Kidney epithelial cell (primary cell): ENCODE data around the gene LAMC1. TPM values are rescaled to one million over a fixed set of nuclear protein-coding genes. Genes with fewer than 3 reads are reported as not detected.

Experiments used
- DNase-seq: peaks from one replicate; pipeline ENCODE4 v3.0.0-alpha.2; 2010; ENCODE audit warnings: low read depth
- H3K27me3 ChIP-seq: 2 replicates; pipeline ENCODE4 v1.6.0; 2011; ENCODE audit warnings: low read length; ENCODE audit not compliant: control insufficient read depth, insufficient read depth
- H3K36me3 ChIP-seq: 2 replicates; pipeline ENCODE4 v1.5.1; 2011; ENCODE audit warnings: low read length; ENCODE audit not compliant: control insufficient read depth, insufficient read depth
- H3K4me3 ChIP-seq: 2 replicates; pipeline ENCODE4 v1.5.1; 2011; ENCODE audit warnings: low read depth, mild to moderate bottlenecking, control low read depth, low read length
- total RNA-seq: library from RNA; depleted of rRNA; stranded (reverse); fragments of >200 nt; gene quantifications from 2 replicates; pipeline ENCODE4 v1.2.3, GENCODE V29; 2015
- TF ChIP-seq, protein P1 (sequence below): IDR thresholded peaks from 2 replicates; pipeline ENCODE4 v1.5.1; 2011; ENCODE audit warnings: mild to moderate bottlenecking, moderate library complexity, low read length, control low read depth, inconsistent platforms; ENCODE audit not compliant: insufficient read depth, poor library complexity, severe bottlenecking

The LAMC1 gene
- total RNA-seq, 1 donor from 2014 or later, result 172 TPM

DNA sequence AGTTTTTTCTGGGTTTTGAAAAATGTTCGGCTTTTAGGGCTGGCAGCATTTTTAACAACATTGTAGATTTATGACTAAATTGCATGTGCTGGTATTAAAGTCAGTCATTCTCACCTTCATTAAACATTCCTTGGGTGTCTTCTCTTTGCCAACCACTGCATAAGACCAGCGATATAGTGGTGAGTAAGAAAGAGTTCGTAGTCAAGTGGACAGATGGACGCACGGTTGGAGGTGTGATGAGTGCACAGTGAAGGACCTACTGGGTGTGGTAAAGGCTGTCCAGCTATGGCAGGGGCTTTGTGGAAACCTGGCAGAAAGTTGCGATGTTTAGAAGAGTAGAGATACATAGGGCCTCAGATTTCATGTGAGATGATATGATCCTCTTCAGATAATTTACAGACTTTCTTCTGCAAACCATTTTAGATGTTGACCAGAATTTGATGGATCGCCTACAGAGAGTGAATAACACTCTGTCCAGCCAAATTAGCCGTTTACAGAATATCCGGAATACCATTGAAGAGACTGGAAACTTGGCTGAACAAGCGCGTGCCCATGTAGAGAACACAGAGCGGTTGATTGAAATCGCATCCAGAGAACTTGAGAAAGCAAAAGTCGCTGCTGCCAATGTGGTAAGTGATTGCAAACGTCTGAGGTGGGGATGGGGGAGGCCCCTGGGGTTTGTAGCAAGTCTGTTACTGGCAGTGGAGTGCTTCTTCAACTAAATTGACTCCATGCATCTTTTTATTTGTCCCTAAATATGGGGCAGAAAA lies 106.9 kb downstream of the LAMC1 start:
- no peaks in the 10 kb centered on the region for H3K27me3 ChIP-seq
- TF ChIP-seq, protein P1, sequence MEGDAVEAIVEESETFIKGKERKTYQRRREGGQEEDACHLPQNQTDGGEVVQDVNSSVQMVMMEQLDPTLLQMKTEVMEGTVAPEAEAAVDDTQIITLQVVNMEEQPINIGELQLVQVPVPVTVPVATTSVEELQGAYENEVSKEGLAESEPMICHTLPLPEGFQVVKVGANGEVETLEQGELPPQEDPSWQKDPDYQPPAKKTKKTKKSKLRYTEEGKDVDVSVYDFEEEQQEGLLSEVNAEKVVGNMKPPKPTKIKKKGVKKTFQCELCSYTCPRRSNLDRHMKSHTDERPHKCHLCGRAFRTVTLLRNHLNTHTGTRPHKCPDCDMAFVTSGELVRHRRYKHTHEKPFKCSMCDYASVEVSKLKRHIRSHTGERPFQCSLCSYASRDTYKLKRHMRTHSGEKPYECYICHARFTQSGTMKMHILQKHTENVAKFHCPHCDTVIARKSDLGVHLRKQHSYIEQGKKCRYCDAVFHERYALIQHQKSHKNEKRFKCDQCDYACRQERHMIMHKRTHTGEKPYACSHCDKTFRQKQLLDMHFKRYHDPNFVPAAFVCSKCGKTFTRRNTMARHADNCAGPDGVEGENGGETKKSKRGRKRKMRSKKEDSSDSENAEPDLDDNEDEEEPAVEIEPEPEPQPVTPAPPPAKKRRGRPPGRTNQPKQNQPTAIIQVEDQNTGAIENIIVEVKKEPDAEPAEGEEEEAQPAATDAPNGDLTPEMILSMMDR, result no peak
- peaks cover 9% of the 10 kb centered on the region for H3K36me3 ChIP-seq
- no peak for DNase-seq
- H3K4me3 ChIP-seq, result no peak overlapping the region

DNA sequence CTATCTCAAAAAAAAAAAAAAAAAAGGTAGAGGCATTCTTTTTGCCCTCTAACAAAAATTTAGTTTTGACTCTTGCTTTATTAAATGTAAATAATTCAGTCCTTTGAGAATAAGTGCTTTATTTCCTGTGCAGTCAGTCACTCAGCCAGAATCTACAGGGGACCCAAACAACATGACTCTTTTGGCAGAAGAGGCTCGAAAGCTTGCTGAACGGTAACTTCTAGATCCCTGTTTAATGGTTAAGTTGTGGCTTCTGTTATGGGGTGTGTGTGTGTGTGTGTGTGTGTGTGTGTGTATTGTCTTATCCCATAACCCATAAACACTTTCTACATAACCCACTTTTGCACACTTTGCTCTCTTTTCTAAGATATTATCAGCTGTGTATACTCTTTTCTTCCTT lies 107.9 kb downstream of the LAMC1 start:
- no peaks in the 10 kb centered on the region for H3K27me3 ChIP-seq
- TF ChIP-seq, protein P1, result no peak
- H3K4me3 ChIP-seq, result no peak overlapping the region
- H3K36me3 ChIP-seq, result peaks cover 7% of the 10 kb centered on the region
- no peak for DNase-seq

DNA sequence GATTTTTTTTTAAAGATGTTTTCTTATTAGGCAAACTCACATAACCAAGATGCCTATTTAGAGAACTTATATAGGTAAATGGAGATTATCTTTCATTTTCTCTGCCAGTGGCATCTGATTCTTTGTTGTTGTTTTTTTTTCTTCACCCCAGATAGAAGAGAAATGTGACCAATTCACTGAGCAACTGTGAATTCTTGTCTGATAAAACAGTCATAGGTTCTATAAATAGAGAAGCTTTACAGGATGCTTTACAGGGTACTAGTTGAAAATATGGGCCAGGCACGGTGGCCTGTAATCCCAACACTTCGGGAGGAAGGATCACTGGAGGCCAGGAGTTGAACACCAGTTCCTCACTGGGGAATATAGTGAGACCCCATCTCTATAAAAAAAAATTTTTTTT lies 112.1 kb downstream of the LAMC1 start:
- peaks cover 5% of the 10 kb centered on the region for H3K36me3 ChIP-seq
- H3K27me3 ChIP-seq, result no peaks in the 10 kb centered on the region
- no peak for DNase-seq
- no peak overlapping the region for H3K4me3 ChIP-seq
- TF ChIP-seq, protein P1, result no peak

DNA sequence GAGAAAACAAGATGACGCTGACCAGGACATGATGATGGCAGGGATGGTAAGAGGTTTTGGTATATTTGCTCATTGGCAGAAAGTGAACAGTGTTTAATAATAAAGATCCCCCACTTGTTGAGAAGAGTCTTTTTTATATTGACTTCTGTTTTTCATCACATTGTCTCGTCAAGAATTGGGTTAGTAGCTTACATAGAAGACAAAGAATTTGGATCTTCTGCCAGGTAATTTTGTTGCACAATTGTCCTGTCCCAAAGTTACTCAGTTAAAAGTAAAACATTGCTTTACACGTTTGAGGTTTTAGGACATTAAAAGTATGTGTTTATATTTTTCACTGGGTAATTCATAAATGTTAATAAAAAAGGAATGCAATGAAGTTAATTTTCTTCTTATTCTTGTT lies 114.6 kb downstream of the LAMC1 start:
- Histone ChIP-seq H3K36me3 (peaks cover 8% of the 10 kb centered on the region), H3K27me3 (no peaks in the 10 kb centered on the region), H3K4me3 (no peak overlapping the region)
- DNase-seq, result no peak
- TF ChIP-seq, protein P1, result no peak

DNA sequence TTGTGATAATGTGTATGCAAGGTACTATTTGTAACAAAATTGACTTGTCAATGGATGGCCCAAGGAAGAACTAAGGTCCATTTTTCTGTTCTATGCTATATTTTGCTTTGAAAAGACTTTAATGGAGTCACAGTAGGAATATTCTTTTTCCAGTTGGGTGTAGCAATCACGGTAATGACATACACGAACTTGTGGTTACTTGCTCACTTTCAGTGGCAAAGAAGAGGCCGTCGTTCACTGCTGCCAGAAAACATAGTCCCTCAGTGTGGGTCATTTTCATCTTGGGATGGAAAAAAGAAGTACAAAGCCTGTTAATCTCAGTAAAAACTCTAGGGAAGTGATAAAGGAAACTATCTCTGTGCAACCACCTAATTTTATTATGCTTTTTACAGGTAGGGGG lies 115.1 kb downstream of the LAMC1 start:
- TF ChIP-seq, protein P1, result no peak
- no peak for DNase-seq
- Histone ChIP-seq H3K4me3 (no peak overlapping the region), H3K27me3 (no peaks in the 10 kb centered on the region), H3K36me3 (peaks cover 10% of the 10 kb centered on the region)
